Spleen (tissue), 7 donors: ENCODE results near the gene PPDPF.

Source experiments
- POLR2A ChIP-seq, 3 donors: fragments of 450-650 bp; IDR thresholded peaks; one replicate each; pipeline ENCODE4 v1.5.1; 2017; ENCODE audit warnings: antibody characterized with exemption in 3 of 3, mild to moderate bottlenecking in 1 of 3
- POLR2AphosphoS5 ChIP-seq, 3 donors: sonication (generic); formaldehyde crosslinking; IDR thresholded peaks; one replicate each; pipeline ENCODE4 v1.5.1; 2017; ENCODE audit warnings: antibody characterized with exemption in 3 of 3
- TF ChIP-seq, protein P1 (sequence below), 11 experiments: fragments of 200-600 bp in 7 of 11; fragments of 450-650 bp in 4 of 11; sonication (generic) in 4 of 11; IDR thresholded peaks in 8 of 11; conservative IDR thresholded peaks in 3 of 11; 1 replicate in 7 of 11; 2 replicates in 4 of 11; pipeline versions ENCODE4 v1.4.0 to v1.8.0; 2016 to 2021; ENCODE audit warnings: antibody characterized with exemption in 11 of 11, inconsistent platforms in 4 of 11, mild to moderate bottlenecking in 1 of 11
- donor health status: DM: no; HTN: no; CAD: no; lungs with moderate emphysema.
- donor health status: DM: no; HTN: no; CAD: no.
- donor health status: DM: no; HTN: no; CAD: no.

DNA sequence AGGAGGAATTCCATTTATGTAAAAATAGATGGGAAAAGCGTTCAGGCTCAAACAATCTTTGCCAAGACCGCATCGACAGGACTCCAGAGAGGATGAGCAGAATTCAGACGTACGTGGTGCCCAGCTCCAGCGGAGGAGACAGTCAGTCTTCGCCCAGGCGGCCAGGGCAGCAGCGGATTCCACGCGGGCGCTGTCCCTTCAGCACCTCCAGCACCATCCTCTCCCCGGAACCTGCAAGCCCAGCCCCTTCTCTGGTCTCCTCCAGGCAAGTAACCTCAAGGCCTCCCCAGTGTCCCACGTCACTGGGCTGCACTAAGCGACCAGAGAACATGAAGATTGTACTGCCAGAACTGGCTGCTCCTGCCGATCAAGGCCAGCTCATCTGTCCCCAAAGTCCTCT lies 45.4 kb upstream of the PPDPF start:
- TF ChIP-seq, protein P1, sequence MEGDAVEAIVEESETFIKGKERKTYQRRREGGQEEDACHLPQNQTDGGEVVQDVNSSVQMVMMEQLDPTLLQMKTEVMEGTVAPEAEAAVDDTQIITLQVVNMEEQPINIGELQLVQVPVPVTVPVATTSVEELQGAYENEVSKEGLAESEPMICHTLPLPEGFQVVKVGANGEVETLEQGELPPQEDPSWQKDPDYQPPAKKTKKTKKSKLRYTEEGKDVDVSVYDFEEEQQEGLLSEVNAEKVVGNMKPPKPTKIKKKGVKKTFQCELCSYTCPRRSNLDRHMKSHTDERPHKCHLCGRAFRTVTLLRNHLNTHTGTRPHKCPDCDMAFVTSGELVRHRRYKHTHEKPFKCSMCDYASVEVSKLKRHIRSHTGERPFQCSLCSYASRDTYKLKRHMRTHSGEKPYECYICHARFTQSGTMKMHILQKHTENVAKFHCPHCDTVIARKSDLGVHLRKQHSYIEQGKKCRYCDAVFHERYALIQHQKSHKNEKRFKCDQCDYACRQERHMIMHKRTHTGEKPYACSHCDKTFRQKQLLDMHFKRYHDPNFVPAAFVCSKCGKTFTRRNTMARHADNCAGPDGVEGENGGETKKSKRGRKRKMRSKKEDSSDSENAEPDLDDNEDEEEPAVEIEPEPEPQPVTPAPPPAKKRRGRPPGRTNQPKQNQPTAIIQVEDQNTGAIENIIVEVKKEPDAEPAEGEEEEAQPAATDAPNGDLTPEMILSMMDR (IDR thresholded peaks at IDR 0.05 in 8 of 11, conservative IDR thresholded peaks at IDR 0.05 in 3 of 11): no peak
- no peak for TF ChIP-seq POLR2A (IDR thresholded peaks at IDR 0.05)
- no peak for TF ChIP-seq POLR2AphosphoS5 (IDR thresholded peaks at IDR 0.05)
